Measurements from ENCODE around the gene NAP1L4.

Gene NAP1L4

DNA sequence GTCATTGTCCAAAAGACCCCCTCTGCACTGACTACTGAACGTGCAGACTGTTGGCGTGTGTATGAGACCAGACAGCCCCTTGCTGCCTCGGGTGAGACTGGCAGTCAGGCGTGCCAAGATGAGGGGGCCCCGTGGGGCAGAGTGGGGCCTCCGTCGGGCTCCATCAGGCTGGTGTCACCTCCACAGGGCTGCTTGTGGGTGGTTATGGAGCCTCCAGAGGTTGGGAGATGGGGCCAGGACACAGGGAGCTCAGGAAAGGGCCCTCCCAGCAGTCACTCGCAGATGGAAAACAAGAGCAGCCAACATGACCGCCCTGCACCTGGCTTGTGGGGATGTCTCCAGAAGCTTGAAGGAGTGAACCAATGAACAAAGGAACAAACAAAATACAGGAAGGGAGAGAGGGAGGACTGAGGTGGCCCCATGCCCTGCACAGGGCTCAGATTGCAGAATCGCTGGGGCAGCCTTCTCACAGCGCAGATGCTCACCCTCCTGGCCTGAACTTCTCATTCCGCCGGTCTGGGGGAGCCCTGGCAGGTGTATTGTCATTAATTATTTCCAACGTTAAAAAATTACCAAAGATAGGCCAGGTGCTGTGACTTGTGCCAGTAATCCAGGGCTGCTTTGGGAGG, 57.4 kb downstream of the NAP1L4 start:
- DNase-seq (ENCODE audit: low read depth), result no peak

DNA sequence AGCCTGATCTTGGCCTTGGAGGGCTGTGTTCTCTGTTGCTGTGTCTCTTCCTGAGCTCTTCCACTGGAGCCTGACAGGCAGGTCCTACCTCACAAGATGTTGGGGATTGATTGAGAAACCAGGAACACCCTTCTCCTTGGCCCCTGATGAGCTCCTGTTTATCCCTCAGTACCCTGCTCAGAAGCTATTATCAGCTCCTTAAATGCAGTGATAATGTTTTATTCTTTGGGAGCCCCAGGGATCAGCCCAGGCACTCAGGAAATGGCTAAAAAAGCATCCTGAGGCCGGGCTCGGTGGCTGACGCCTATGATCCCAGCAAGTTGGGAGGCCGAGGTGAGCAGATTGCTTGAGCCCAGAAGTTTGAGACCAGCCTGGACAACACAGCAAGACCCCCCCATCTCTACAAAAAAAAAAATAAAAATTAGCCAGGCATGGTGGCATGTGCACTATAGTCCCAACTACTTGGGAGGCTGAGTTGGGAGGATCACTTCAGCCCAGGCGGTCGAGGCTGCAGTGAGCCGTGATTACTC, 58.0 kb downstream of the NAP1L4 start:
- no peak for DNase-seq (ENCODE audit: low read depth)

DNA sequence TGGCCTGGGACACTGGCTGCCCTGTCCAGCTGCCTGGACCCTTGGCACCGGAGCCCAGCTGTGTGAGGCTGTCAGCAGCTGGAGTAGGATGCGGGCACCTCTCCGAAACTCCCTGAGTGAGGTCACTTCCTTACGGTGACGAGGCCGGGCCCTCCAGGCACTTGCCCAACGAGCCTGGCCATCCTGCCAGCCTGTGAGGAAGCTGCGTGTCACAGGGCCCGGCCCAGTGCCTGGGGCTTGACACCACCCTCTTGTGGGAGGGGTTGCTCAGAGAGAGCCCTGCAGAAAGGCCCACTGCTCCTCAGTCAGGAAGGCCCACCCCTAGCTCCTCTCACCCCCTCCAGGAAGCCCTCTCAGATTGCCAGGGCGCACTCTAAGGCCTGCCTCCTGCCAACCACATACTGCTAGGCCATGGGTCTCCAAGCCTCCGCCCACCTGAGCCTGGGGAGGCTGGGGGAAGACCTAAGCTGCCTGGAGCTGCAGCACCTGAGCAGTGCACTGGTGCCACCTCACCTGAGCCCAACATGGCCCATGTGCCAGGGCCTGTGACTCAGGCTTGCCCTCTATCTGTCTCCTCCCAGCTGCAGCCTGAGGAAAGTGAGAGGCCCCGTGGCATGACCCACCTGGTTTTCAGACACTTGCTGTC, 58.6 kb downstream of the NAP1L4 start:
- DNase-seq (ENCODE audit: low read depth), result peak; percentile 92

DNA sequence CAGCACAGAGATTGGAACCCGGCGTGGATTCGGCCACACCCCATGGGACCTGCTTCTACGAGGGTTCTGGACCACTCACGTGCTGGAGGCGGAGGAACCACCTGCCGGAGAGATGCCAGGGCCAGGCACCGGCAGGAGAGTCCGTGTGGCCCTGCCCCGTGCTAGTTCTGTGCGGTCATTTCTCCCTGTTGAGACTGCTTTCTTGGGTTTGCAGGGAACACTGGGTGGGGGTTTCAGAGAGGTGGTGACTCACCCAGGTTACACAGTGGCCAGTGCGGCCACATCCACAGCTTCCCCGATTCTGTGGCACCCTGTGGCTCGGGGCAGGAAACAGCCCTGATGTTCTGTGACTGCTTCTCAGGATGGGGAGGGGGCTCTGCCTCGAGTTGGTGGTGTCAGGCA, 59.3 kb downstream of the NAP1L4 start:
- peak; percentile 67 for DNase-seq (ENCODE audit: low read depth)

DNA sequence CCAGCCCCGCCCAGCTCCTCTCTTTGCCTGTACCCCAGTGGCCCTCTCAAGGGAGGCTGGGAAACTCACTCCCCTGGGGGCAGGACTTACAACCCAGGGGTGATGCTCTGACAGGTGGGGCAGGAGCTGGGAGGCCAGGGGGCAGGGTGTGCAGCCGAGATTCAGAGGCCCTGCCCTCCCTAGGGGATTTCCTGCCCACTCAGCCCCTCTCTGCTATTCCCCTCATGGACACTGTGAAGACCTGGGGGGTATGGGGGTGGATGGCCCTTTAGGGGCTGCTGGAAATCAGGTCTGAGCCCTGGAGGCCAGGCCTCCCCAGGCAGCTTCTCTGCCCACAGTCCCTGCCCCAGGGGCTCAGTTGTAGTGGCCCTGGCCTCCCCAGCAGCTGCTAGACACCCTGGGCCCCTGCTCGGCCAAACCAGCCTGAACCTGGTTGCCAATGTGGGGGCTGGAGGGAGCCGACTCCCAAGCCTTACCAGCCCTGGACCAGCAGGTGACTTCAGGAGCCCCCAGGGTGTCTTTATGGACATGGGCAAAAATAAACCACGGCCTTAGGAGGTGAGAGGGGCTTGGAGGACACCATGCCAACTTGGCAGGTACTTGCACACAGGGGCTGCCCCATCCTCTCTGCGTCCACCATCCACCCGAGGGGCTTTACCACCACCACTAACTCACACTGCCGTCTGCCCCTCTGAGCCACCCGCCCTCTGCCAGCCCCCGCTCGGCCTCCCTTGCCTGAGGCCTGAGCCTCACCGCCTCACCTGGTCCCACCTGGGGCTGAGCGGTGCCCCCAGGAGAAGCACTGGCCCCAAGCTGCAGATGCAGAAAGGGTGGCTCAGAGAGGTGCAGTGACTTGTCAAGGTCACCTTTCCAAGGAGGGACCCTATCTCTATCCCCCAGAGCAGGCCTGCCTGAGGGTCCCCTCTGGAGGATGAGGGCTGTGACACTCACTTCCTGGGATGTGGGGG, 60.1 kb downstream of the NAP1L4 start:
- no peak for DNase-seq (ENCODE audit: low read depth)

DNA sequence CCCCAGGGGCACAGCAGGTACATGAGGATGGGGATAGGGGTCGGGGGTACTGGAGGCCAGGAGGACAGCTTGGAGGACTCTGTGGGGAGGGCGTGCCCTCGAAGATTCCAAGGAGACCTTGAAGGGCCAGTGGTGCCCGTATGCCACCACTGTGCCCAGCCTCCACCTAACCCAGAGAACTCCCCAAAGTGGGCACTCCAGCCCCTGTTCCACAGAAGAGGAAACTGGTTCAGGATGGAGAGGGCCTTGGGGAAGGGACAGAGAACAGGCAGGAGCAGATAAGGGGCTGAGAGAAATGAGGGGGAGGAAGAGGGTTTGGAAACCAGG, 60.7 kb downstream of the NAP1L4 start:
- DNase-seq (ENCODE audit: low read depth), result no peak

DNA sequence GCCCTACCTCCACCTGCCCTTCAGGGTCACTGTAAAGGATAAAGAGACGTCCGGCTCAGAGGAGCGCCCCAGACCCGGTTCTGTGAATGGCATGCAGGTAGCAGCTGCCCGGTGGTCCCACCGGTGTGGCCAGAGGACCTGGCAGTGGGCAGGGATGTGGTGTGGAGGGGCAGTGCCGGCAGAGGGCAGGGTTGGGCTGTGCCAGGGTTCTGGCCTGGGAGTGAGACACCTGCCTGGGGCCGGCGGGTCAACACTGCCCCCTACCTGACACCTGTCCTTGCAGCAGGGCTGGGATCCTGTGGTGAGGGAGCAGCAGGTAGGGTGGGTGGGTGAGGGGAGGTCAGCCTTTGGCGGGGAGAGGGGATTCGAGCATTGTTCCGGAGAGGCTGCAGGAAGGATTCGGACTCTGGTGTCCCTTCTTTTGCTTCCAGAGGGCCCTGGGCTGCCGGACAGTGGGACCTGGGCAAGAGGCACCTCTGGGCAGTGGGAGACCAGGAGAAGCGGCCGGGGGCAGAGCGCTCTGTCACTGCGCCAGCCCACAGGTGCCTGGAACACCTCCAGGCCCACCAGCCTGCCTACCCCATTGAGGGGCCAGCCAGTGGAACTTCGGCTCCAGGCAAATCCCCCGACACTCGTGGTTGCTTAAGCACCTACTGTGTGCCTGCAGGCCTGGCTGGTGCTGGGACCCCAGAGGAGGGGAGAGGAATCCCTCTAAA, 61.3 kb downstream of the NAP1L4 start:
- DNase-seq (ENCODE audit: low read depth), result peak; percentile 57

DNA sequence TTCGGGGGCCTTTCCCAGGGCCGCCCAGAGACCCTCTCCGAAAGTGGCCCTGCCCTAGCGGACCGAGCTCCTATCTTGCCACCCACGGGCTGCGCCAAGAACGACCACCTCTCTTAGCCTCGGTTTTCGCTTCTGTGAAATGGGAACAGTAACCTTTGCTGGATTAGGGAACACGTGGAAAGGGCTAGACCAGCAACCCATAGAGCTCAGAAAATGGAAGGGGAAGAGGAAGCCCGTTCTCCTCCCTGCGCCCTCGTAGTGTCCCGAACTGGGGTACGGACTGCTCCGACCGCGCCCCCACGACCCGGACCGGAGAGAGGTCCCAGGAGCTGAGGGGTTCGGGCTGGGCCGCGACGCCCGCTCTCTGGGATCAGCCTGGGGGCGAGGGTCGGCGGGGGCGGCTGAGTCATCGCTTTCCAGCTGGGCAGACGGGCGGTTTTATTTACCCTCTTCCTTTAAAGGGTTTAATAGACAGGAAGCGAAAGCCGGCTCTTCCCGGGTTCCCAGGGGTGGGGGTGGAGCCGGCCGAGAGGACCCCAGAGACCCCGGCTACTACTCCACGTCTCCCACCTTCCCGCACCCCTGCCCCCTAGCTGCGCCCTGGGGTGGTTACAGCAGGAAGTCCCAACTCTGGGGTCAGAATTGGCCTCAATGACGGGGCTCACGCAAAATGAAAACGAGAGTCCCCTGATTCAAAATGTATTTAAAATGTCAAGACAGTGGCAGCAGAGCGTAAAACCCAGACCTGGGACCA, 62.0 kb downstream of the NAP1L4 start:
- peak; percentile 78 for DNase-seq (ENCODE audit: low read depth)

DNA sequence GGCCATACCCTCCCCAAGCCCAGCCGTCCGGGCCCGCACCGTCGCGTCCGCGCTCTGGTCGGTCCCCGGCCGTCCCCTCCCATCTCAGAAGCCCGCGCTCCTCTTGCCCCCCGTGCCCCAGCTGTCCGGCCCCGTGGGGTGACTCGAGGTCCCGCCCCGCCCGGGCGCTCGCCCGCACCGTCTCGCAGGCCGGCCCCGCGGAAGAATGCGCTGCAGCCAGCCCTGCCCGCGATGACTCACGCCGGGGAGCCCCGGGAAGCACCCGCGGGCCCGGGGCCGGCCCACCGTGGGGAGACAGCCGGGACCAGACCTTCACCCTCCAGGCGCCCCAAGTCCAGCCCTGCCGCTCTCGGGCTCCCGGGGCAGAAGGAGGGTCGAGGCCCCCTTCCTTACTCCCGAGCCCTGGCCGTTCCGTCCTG, 62.6 kb downstream of the NAP1L4 start:
- peak; percentile 87 for DNase-seq (ENCODE audit: low read depth)

DNA sequence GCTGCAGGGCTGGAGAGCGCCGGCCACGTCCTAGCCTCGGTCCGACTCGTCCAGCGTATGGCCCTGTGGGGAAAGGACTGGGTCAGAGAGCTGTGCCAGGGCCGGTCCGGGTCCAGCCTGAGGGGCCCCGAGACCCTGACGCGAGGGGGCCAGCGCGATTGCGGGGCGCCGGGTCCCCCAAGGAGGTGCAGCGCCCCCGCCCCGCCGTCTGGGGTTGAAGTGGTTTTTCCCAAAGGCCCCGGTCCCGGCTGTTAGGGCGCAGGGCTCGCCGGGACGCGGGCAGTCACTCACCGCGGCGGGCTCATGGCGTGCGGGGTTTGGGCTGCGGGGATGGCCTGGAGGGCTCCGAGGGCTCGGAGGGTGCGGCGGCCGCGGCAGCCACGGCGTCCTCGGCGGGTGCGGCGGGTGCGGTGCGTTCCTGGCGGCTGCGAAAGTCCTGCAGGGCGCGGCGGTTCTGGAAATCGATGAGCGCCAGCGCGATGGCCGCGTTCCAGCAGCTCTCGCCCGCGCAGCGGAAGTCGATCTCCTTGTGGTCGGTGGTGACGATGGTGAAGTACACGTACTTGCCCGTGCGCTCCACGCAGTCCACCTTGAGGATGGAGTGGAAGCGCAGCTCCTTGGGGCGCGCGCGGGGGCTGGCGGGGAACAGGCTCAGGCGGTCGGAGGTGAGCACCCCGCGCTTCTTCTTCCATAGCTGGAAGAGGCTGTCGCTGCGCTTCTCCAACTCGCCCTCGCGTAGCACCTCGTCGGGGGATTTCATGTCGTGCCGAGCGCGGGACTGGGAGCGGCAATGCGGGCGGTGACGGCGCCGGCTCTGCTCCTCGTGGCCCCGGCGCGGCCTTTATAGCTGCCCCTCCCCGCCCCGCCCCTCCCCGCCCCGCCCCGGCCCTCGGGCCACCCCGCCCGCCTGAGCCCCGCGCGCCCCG, 63.3 kb downstream of the NAP1L4 start, which contains the start of gene PHLDA2:
Gene PHLDA2 (minus strand): TSS at position 816 of the 926 bp plus-strand sequence. CDS start 56 bp downstream, at position 760.
- DNase-seq (ENCODE audit: low read depth), result peak; percentile 79

DNA sequence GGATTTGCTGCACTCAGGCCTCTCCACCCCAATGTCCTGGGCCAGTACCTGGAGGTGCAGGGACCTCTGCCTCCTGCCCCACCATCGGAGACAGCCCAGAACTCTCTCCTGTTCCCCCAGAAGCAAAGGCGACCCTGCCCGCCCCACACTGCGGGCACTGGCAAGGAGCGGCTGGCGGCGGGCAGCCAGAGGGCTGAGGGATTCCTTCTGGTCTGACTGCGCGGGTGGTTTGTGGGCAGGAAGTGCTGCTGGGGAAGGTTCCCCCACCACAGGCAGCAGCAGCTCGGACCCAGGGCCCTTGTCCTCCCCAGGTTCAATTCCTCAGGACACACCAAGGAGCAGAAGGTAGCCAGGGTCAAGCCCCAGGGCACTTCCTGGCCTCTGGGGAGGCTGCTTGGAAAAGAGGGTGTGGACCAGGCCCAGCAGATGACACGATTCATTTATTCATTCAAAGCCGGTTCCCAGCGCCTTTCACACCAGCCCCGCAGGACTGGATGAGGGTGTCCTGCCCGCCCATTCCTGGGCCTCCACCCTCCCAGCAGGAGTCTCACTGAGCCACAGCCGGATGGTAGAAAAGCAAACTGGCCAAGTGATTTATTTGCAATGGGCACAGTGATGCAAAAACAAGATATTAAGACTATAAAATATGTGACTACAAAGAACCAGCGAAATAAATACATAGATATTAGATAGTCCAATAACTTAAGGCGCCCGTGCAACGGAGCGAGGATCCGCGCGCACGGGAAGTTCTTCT, 64.1 kb downstream of the NAP1L4 start:
- DNase-seq (ENCODE audit: low read depth), result peak; percentile 59

DNA sequence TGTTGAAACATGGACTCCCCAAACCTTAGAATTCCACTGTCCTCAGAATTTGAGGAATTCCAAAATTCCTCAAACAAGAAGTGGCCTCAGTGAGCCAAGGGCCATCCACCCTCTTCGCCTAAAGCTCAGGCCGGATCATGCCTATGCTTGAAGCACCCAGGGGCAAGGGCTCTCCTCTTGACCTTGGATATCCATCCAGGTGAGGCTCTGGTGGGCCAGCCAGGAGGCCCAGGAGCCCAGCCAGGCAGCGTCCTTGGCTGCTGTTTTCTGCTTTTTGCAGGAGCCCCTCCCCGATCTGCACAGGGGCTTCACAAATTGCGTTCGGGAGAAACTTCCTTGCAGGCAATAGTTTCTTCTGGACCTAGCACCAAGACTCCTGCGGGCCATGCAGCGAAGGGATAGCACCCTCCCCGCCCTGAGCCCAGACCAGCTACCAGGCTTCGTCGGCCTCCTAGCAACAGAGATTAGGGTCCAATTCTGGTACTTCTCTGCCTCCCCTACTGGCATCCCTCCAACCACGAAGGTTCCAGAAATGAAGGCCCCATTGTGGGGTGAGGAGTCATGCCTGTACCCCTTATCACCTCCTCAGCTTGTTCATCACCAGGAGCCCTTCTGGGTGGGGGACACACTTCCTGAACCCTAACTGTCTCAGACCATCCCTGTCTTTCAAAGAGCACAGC, 64.9 kb downstream of the NAP1L4 start:
- DNase-seq (ENCODE audit: low read depth), result no peak

DNA sequence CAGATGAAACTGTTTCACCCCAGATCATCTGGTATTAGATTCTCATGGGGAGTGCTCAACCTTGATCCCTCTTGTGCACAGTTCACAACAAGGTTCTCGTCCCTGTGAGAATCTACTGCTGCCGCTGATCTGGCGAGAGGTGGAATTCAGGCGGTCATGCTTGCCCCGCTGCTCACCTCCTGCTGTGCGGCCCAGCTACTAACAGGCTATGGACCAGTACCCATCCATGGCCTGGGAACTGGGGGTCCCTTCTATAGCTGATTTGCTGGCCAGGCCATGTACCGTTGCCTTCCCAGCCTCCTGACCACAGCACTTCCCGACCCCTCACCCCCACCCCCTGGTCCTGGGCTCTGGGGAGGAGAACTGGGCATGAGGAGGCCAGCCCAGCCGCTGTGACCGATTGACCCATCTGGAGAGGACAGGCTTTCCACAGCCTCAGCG, 65.5 kb downstream of the NAP1L4 start:
- no peak for DNase-seq (ENCODE audit: low read depth)

DNA sequence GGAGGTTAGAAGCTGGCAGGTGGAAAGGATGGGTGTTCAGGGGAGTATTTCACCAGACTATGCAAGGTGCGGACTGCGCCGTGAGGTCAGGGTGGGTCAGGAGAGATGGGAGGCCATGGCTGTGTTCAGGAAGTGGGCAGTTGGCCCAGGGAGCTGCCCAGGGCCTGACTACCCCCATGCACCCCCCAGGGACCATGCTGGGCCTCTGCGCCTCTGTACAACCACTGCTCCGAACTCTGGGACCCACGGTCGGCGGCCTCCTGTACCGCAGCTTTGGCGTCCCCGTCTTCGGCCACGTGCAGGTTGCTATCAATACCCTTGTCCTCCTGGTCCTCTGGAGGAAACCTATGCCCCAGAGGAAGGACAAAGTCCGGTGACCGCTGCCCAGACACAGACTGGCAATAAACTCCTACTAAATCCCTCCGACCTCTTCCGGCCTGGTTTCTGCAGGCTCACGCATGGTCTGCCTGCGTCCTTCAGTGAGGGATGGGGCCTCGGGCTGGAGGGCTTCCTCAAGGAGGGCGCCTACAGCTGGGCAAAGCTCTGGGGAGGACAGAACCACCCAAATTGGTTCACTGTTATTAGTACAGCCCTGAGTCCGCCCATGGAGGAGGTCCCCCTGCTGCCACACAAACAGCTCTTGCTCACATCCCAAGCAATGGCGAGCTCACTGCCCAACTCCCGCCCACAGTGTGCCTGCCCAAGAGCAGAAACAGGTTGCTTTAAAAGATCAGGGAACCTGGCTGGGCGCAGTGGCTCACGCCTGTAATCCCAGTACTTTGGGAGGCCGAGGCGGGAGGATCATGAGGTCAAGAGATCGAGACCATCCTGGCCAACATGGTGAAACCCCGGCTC, 67.1 kb downstream of the NAP1L4 start:
- no peak for DNase-seq (ENCODE audit: low read depth)

DNA sequence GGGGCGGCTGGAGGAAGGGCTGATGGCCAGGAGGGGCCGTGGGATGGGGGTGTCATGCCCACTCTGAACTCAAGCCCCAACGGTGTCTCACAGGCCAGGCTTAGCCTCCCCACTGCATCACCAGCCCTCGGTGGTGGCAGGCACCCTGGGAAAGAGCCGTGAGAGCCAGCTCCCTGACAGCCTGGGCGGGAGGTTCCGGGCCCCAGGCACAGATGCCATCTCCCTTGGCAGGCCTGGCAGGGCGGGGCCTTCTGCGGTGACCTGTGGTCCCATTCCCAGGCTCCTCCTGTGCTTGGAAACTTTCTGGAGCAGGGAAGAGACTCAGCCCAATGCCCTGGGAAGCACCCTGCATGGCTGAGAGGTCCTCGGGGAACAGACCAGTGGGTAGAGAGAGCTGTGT, 67.7 kb downstream of the NAP1L4 start:
- DNase-seq (ENCODE audit: low read depth), result no peak

DNA sequence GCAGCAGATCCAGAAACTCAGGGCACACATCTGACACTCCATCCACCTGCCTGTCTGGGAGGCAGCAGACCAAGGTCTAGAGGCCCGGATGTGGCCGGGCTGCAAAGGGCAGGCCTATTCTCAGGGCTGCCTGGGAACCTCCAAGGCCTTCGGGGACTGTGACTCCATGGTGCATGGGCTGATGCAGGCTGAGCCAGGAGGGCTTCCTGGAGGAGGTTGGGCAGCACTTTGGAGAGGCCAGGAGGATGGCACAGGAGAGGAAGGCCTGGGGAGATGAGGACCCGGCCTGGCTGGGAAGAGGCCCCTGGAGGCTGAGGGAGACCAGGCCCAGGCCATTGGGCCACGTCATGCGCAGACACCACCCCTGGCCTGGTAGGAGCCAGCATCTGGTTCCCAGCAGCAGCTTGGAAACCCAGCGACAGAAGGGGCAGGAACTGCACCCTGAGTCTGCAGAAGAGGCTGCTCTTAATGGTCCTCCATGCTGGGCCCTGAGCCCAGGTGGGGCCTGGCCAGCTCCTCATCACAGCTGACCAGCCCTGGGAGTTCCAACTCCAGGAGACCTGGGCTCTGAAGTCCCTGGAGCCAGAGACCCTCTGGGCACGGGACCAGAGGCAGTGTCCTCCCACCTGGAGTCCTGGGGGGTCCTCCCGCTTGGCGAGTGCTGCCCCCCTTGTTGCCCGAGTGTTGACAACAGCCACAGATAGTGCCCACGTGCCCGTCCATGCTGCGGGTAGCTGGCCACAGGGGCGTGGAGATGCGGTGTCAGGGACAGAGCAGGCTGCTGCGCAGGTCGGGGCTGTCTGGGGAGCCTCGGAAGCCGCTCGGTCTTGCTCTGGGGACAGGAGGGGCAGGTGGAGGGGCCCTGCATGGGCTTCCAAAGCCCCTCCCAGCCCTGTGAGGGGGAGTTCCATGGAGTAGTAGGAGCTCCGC, 68.4 kb downstream of the NAP1L4 start:
- no peak for DNase-seq (ENCODE audit: low read depth)

DNA sequence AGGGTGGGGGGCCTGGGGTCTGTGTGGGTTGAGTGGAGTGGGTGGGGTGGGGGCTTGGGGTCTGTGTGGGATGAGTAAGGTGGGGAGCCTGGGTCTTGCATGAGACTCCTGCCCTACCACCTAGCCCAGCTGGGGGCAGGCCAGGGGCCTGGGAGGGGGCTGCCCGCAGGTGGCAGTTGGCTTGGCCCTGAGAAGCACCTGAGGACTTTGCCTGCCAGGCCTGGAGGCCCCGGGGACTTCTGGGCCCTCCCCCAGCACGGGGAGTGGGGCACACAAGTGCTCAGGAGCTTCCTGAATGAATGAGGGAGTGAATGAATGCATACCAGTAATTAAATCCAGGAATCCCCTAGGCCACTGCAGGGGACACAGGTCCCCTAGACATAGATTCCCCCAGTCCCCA, 69.5 kb downstream of the NAP1L4 start:
- no peak for DNase-seq (ENCODE audit: low read depth)

Measured in EH (cell line).